GM23248 (cell line): Measurements from ENCODE around the gene RYR3. TPM values are rescaled to one million over a fixed set of nuclear protein-coding genes. Genes with fewer than 3 reads are reported as not detected.

Experiments
- DNase-seq: peaks from one replicate; pipeline ENCODE4 v3.0.0-alpha.2; 2015
- H2AFZ ChIP-seq: fragments of 200-600 bp; sonication (generic); 2 replicates; pipeline ENCODE4 v1.6.1; 2016; ENCODE audit warnings: antibody characterized with exemption
- H3F3A ChIP-seq: fragments of 200-600 bp; sonication (generic); 2 replicates; pipeline ENCODE4 v1.6.1; 2016; ENCODE audit warnings: mild to moderate bottlenecking, antibody characterized with exemption, mixed run types; ENCODE audit not compliant: insufficient read depth
- H3K27ac ChIP-seq: fragments of 200-600 bp; sonication (generic); 2 replicates; pipeline ENCODE4 v1.5.1; 2016; ENCODE audit warnings: mild to moderate bottlenecking
- H3K27me3 ChIP-seq: fragments of 200-600 bp; sonication (generic); replicated peaks from 2 replicates; pipeline ENCODE4 v1.6.1; 2016; ENCODE audit warnings: mild to moderate bottlenecking; ENCODE audit not compliant: insufficient read depth
- H3K36me3 ChIP-seq: fragments of 200-600 bp; sonication (generic); 2 replicates; pipeline ENCODE4 v1.6.1; 2016; ENCODE audit warnings: low read depth, mild to moderate bottlenecking
- H3K4me1 ChIP-seq: fragments of 200-600 bp; sonication (generic); 2 replicates; pipeline ENCODE4 v1.6.1; 2016; ENCODE audit warnings: mild to moderate bottlenecking; ENCODE audit not compliant: insufficient read depth
- H3K4me2 ChIP-seq: fragments of 200-600 bp; sonication (generic); one replicate; pipeline ENCODE4 v1.6.1; 2016; ENCODE audit warnings: mild to moderate bottlenecking; ENCODE audit not compliant: unreplicated experiment
- H3K4me3 ChIP-seq: fragments of 200-600 bp; sonication (generic); 2 replicates; pipeline ENCODE4 v1.5.1; 2016; ENCODE audit warnings: mild to moderate bottlenecking
- H3K79me2 ChIP-seq: fragments of 200-600 bp; sonication (generic); 2 replicates; pipeline ENCODE4 v1.6.1; 2016; ENCODE audit warnings: mild to moderate bottlenecking; ENCODE audit not compliant: insufficient read depth
- H3K9ac ChIP-seq: fragments of 200-600 bp; sonication (generic); 2 replicates; pipeline ENCODE4 v1.6.1; 2016; ENCODE audit warnings: mild to moderate bottlenecking
- H3K9me2 ChIP-seq: fragments of 200-600 bp; sonication (generic); 2 replicates; pipeline ENCODE4 v1.6.1; 2016; ENCODE audit warnings: mixed run types, mild to moderate bottlenecking, moderate library complexity; ENCODE audit not compliant: insufficient read depth
- H3K9me3 ChIP-seq: fragments of 200-600 bp; sonication (generic); one replicate; pipeline ENCODE4 v1.6.1; 2017; ENCODE audit warnings: low read depth
- H4K20me1 ChIP-seq: fragments of 200-600 bp; sonication (generic); 2 replicates; pipeline ENCODE4 v1.6.0; 2016; ENCODE audit not compliant: insufficient read depth
- EZH2 ChIP-seq: fragments of 200-600 bp; sonication (generic); IDR thresholded peaks from 2 replicates; pipeline ENCODE4 v1.6.1; 2018; ENCODE audit warnings: antibody characterized with exemption, mild to moderate bottlenecking; ENCODE audit not compliant: insufficient read depth, poor library complexity, severe bottlenecking
- EZH2phosphoT487 ChIP-seq: fragments of 200-600 bp; sonication (generic); IDR thresholded peaks from 2 replicates; pipeline ENCODE4 v1.6.1; 2018; ENCODE audit warnings: antibody characterized with exemption, moderate library complexity, mild to moderate bottlenecking, low read depth; ENCODE audit not compliant: insufficient read depth
- WGBS, 2 experiments: methylation state at CpG; one replicate each; pipeline ENCODE4 v1.1.6; 2015 to 2017; ENCODE audit warnings: low lambda C conversion rate in 2 of 2, low coverage in 1 of 2; ENCODE audit errors: missing lambda C conversion rate in 2 of 2; 5-methylcytosine and 5-hydroxymethylcytosine counted together
- in situ Hi-C: fragments of 300-500 bp; cut with MboI; formaldehyde crosslinking; loops from 2 replicates; pipeline ENCODE4 v1.15.0; 2020
- polyA plus RNA-seq: library from polyadenylated mRNA; unstranded; fragments of >200 nt; fragmentation: Nextera tagmentation; extraction: Ambion mirVana; gene quantifications from 2 replicates; pipeline ENCODE4 v1.2.1, GENCODE V29; 2016
- total RNA-seq: library from RNA; depleted of rRNA; stranded (reverse); fragments of >200 nt; shearing (Covaris generic); gene quantifications from 2 replicates; pipeline ENCODE4 v1.2.3, GENCODE V29; 2014

RYR3 gene
- total and polyA plus RNA-seq, 2 experiments from 2014 or later = 0.26 TPM; not detected in 1

DNA sequence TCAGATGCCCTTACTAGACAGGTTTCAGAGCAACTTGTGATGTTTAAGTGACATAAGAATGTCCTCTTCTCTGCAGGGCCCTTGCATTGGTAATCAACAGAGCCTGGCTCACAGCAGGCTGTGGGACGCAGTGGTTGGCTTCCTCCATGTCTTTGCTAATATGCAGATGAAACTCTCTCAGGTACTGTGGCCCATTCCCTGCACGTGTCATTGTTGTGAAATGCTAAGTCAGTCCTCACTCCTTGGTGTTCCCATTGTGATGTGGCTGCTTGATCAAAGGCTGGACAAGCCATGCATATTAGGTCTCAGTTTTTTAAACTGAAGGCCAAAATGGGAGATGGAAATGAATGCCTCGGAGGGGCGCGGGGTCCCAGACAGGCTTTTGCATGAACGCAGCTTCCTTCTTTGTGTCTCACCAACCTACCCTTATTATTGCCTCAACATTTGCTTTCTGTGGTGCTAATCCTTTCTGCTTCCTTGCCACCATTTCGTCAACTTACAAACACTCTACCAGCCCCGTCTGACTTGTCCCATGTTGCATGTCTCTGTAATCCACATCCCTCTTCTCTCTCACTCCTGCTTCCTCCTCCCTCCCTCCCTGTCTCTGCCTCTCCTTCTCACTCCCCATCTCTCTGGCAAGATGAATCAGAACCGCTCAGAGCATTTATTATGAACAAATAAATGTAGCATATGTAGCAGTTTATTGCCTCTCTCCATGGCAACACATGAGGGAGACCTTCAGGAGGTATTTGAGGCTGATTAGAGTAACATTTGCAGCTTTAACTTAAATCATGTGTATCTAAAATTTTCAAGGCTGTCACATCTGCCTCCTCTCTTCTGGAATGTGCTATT lies 524.4 kb downstream of the RYR3 start:
- peaks cover 10% of the 10 kb centered on the region for H3K27me3 ChIP-seq
- H3K4me2 ChIP-seq = no peak overlapping the region
- DNase-seq = peak; percentile 9
- no peaks in the 10 kb centered on the region for H3K4me1 ChIP-seq
- H3F3A ChIP-seq = no peaks in the 10 kb centered on the region
- H4K20me1 ChIP-seq = no peaks in the 10 kb centered on the region
- 12% methylated on average over 9 of the region's 9 CpGs for WGBS, 2 experiments
- no peak overlapping the region for H2AFZ ChIP-seq
- in situ Hi-C loops = no loop called here
- no peaks in the 10 kb centered on the region for H3K79me2 ChIP-seq
- no peaks in the 10 kb centered on the region for H3K36me3 ChIP-seq
- no peak for TF ChIP-seq EZH2
- TF ChIP-seq EZH2phosphoT487 = no peak
- no peak overlapping the region for H3K4me3 ChIP-seq
- H3K9me2 ChIP-seq = no peaks in the 10 kb centered on the region
- no peak overlapping the region for H3K27ac ChIP-seq
- no peaks in the 10 kb centered on the region for H3K9me3 ChIP-seq
- H3K9ac ChIP-seq = no peak overlapping the region

DNA sequence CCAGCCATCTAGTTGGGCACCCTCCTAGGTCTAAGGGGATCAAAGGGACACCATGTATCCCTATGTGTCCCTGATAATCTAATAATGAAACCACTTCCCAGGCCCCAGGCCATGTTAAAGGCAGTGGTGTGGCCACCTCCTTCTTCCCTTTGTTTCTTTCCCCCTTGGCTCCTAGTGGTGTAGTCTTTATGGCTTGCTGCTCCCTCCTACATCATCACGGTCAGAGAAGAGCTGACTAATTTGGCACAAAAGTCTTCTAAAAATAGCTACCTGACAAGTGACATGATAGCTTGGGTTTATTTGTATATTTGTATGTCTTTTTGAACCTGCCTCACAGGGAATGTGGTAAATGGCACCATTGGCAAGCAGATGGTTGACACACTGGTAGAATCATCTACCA lies 526.5 kb downstream of the RYR3 start:
- Histone ChIP-seq H3K9me3 (no peaks in the 10 kb centered on the region), H3K36me3 (no peaks in the 10 kb centered on the region), H3K9me2 (no peaks in the 10 kb centered on the region), H3K27me3 (0 out of 2 replicates have a peak, but pooled peaks cover 8% of the 10 kb centered on the region), H3K27ac (no peak overlapping the region), H3K4me1 (no peaks in the 10 kb centered on the region), H4K20me1 (no peaks in the 10 kb centered on the region), H3K79me2 (no peaks in the 10 kb centered on the region), H3K4me3 (no peak overlapping the region), H2AFZ (no peak overlapping the region), H3K9ac (no peak overlapping the region), H3K4me2 (no peak overlapping the region), H3F3A (no peaks in the 10 kb centered on the region)
- 24 to 33% methylated on average over 1 of the region's 1 CpG for WGBS, 2 experiments
- in situ Hi-C loops = no loop called here
- no peak for DNase-seq
- TF ChIP-seq EZH2phosphoT487 = no peak
- no peak for TF ChIP-seq EZH2

DNA sequence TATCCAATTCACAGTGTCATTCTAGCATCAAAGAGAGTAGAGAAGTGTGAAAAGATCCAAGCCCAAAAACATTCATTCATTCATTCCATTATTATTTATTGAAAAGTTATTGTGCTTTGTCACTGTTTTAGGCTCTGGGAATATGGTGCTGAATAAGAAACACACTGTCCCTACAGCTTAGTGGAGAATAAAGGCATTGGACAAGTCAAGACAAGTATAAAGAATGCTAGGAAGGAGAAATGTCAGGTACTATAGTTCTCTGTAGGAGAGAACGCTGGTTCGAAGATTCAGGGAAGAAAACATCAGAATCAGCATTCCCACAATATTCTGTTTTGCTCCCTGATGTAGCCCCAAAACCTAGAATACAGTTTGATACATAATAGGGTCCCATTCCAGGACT lies 528.8 kb downstream of the RYR3 start:
- in situ Hi-C loops = no loop called here
- no peak overlapping the region for H3K27ac ChIP-seq
- no peaks in the 10 kb centered on the region for H3F3A ChIP-seq
- H3K27me3 ChIP-seq = 0 out of 2 replicates have a peak, but pooled peaks cover 8% of the 10 kb centered on the region
- no peaks in the 10 kb centered on the region for H3K9me3 ChIP-seq
- H3K9me2 ChIP-seq = no peaks in the 10 kb centered on the region
- H3K36me3 ChIP-seq = no peaks in the 10 kb centered on the region
- no peaks in the 10 kb centered on the region for H3K4me1 ChIP-seq
- no peak for TF ChIP-seq EZH2phosphoT487
- no peak for TF ChIP-seq EZH2
- no peaks in the 10 kb centered on the region for H4K20me1 ChIP-seq
- no peak overlapping the region for H3K4me2 ChIP-seq
- WGBS, 2 experiments = 81 to 82% methylated on average over 2 of the region's 2 CpGs
- no peak for DNase-seq
- H3K9ac ChIP-seq = no peak overlapping the region
- H2AFZ ChIP-seq = no peak overlapping the region
- no peaks in the 10 kb centered on the region for H3K79me2 ChIP-seq
- H3K4me3 ChIP-seq = no peak overlapping the region

DNA sequence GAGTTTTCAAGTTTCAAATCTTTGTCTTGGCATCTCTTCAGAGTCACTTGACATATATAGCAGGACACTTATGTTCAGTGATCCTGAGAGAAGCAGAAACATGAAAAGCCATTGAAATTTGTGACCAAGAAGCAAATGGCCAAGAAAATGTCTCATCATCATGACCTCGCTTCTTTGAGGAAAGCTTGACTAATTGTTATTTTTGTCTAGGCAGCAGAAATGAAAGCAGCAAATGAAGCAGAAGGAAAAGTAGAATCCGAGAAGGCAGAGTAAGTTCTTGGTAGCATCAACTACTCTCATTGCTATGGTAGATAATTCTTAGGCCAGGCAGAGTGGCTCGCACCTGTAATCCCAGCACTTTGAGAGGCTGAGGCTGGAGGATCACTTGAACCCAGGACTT lies 529.8 kb downstream of the RYR3 start:
- H3K79me2 ChIP-seq = no peaks in the 10 kb centered on the region
- no peaks in the 10 kb centered on the region for H3K4me1 ChIP-seq
- no peak overlapping the region for H2AFZ ChIP-seq
- DNase-seq = no peak
- in situ Hi-C loops = no loop called here
- H3K9me3 ChIP-seq = no peaks in the 10 kb centered on the region
- H3K9me2 ChIP-seq = no peaks in the 10 kb centered on the region
- no peak overlapping the region for H3K4me3 ChIP-seq
- H3K36me3 ChIP-seq = no peaks in the 10 kb centered on the region
- 0 out of 2 replicates have a peak, but pooled peaks cover 8% of the 10 kb centered on the region for H3K27me3 ChIP-seq
- no peaks in the 10 kb centered on the region for H4K20me1 ChIP-seq
- no peaks in the 10 kb centered on the region for H3F3A ChIP-seq
- no peak overlapping the region for H3K9ac ChIP-seq
- no peak for TF ChIP-seq EZH2phosphoT487
- TF ChIP-seq EZH2 = no peak
- 59 to 62% methylated on average over 3 of the region's 3 CpGs for WGBS, 2 experiments
- no peak overlapping the region for H3K27ac ChIP-seq
- H3K4me2 ChIP-seq = no peak overlapping the region

DNA sequence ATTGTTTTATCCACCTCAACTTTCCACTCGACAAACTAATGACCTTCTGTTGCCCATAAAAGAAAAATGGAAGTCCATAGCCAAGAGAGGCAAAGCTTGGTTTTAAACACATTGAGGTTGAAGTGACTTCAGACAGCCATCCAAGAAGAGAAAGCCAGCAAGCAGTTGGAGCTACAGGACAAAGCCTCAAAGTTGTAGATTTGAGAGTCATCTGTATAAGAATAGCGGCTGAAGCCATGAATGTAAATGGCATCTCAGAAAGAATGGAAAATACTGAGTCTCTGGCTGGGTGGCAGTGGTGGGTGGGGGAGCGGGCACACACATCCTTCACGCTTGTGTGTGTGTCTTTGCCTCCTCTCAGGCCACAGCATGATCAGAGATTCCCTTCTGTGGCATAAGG lies 533.4 kb downstream of the RYR3 start:
- Histone ChIP-seq H3K36me3 (no peaks in the 10 kb centered on the region), H3K9me2 (no peaks in the 10 kb centered on the region), H3K79me2 (no peaks in the 10 kb centered on the region), H3K9ac (no peak overlapping the region), H3F3A (no peaks in the 10 kb centered on the region), H3K27ac (no peak overlapping the region), H4K20me1 (no peaks in the 10 kb centered on the region), H3K4me3 (no peak overlapping the region), H3K4me1 (no peaks in the 10 kb centered on the region), H3K27me3 (0 out of 2 replicates have a peak, but pooled peaks cover 8% of the 10 kb centered on the region), H3K4me2 (no peak overlapping the region), H3K9me3 (no peaks in the 10 kb centered on the region), H2AFZ (no peak overlapping the region)
- no peak for DNase-seq
- TF ChIP-seq EZH2 = no peak
- no peak for TF ChIP-seq EZH2phosphoT487
- in situ Hi-C loops = no loop called here
- WGBS, 2 experiments = 71 to 72% methylated on average over 4 of the region's 4 CpGs
